Vagina (tissue), 2 donors: ENCODE results near the gene FGF4.

Source experiments
- POLR2A ChIP-seq, 2 donors: fragments of 450-650 bp; IDR thresholded peaks; one replicate each; pipeline ENCODE4 v1.6.1; 2017; ENCODE audit warnings: antibody characterized with exemption in 2 of 2, mild to moderate bottlenecking in 2 of 2, moderate library complexity in 2 of 2
- TF ChIP-seq, protein P1 (sequence below), 3 experiments: fragments of 450-650 bp in 2 of 3; fragments of 200-600 bp in 1 of 3; sonication (generic) in 1 of 3; IDR thresholded peaks; one replicate each; pipeline ENCODE4 v1.5.1; 2017 to 2019; ENCODE audit warnings: antibody characterized with exemption in 3 of 3, mild to moderate bottlenecking in 2 of 3, moderate library complexity in 2 of 3

DNA sequence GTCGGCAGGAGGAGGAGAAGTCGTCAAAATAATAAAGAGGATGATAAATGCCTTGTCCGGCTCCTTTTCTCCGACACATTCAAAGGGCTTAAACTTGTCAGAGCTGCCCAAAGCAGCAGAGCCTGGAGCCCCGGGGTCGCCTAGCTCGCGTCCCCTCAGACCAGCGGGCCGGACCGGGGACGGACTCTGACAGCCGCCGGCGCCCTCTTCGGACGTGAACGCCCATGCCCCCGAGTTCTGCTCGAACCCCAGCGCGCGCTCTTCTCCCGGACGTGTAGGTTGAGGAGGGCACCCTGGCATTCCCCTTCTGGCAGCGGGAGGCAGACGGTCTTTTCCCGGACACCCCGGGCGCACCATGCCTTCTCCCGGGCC lies 43.1 kb upstream of the FGF4 start:
- TF ChIP-seq POLR2A (IDR thresholded peaks at IDR 0.05): no peak
- TF ChIP-seq, protein P1, sequence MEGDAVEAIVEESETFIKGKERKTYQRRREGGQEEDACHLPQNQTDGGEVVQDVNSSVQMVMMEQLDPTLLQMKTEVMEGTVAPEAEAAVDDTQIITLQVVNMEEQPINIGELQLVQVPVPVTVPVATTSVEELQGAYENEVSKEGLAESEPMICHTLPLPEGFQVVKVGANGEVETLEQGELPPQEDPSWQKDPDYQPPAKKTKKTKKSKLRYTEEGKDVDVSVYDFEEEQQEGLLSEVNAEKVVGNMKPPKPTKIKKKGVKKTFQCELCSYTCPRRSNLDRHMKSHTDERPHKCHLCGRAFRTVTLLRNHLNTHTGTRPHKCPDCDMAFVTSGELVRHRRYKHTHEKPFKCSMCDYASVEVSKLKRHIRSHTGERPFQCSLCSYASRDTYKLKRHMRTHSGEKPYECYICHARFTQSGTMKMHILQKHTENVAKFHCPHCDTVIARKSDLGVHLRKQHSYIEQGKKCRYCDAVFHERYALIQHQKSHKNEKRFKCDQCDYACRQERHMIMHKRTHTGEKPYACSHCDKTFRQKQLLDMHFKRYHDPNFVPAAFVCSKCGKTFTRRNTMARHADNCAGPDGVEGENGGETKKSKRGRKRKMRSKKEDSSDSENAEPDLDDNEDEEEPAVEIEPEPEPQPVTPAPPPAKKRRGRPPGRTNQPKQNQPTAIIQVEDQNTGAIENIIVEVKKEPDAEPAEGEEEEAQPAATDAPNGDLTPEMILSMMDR (IDR thresholded peaks at IDR 0.05): no peak
